Measurements from ENCODE around the gene MGA.

MGA gene

DNA sequence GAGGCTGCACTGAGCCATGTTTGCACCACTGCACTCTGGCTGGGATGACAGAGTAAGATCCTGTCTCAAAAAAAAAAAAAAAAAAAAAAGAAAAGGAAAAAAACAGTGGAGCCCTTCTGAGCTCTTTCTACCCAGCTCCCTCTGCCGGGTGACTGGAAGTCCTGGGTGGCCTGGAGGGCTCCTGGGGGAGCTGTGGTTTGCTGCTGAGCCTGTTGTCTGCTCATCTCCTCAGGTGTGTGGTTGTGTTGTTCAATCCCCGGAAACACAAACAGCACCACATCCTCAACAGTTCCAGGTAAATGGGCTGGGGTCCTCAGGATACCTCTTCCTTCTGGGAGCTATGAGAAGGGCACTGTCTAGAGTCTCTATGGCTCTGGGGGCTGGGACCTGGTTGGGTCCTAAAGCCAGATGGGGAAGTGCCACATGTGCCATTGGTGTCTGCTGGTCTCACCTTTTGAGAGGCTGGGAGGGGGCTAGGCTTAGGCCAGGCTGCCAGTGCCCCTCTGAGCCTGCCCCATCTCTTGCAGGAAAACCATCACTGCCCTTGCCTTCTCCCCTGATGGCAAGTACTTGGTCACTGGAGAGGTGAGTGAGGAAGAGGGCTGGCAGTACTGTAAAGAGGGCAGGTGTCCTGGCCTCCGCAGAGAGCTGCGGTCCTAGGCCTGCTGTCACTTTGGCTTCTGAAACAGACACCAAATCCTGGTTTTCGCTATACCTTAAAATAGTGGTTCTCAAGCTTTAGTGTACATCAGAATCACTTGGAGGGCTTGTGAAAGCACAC is 150.6 kb downstream of the MGA start:
- DNase-seq, result no peak

GRCh38 chr15:41811432-41812195 is 151.4 kb downstream of the MGA start:
- DNase-seq, result peak; percentile 80 to 83

DNA sequence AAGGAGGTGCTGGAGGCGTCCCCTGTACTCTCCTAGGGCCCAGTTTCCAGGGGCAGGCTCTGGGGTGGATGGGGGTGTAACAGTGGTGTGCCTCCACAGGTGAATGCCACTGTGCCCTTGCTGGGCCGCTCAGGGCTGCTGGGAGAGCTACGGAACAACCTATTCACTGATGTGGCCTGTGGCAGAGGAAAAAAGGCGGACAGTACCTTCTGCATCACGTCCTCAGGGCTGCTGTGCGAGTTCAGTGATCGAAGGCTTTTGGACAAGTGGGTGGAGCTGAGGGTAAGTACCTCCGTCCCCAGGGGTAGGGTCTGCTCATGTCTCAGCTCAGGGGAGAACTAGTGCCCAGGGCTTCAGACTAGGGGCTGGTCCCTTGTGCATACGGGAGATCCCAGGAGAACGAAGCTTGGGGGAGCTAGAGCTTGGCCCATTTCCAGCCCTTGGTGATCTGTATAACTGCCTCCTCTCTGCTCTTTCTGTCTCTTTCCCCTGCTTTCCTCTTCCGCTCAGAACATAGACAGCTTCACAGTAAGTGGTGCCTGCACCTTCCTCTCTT is 152.7 kb downstream of the MGA start:
- no peak for DNase-seq

GRCh38 chr15:41813426-41813825 is 153.2 kb downstream of the MGA start:
- no peak for DNase-seq

GRCh38 chr15:41814534-41814933 is 154.3 kb downstream of the MGA start:
- no peak for DNase-seq

- no peak for DNase-seq
Observed at GRCh38 chr15:41816788-41817187, 156.6 kb downstream of the MGA start.

DNA sequence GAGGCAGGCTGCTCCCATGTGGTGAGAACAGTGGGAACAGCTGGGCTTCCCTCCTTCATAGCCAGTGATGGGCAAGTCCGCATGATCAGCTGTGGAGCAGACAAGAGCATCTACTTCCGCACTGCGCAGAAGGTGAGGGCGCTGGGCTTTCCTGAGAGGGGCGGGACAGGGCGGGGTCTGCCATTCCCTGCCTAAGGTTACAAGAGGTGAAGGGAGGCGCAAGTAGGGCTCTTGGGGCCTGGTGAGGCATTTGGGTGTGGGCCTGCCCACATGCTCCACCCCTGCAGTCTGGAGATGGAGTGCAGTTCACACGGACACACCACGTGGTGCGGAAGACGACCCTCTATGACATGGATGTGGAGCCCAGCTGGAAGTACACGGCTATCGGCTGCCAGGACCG is 157.1 kb downstream of the MGA start:
- DNase-seq, result no peak

DNA sequence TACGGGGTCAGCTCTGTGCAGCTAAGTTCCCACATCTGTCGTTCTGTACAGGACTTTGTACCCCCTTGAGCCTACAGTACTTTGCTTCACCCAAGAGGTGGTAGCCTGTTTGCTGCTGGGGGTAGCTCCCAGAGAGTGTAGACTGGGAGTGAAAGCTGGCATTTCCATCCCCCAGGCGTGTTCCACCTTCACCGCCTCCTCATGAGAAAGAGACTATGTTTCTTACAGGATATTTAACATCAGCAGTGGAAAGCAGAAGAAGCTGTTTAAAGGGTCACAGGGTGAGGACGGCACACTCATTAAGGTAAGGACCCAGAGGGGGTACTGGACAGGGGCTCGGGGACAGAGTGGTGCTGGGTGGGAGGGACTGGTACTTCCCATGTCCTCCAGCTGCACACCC is 157.6 kb downstream of the MGA start:
- DNase-seq, result no peak

DNA sequence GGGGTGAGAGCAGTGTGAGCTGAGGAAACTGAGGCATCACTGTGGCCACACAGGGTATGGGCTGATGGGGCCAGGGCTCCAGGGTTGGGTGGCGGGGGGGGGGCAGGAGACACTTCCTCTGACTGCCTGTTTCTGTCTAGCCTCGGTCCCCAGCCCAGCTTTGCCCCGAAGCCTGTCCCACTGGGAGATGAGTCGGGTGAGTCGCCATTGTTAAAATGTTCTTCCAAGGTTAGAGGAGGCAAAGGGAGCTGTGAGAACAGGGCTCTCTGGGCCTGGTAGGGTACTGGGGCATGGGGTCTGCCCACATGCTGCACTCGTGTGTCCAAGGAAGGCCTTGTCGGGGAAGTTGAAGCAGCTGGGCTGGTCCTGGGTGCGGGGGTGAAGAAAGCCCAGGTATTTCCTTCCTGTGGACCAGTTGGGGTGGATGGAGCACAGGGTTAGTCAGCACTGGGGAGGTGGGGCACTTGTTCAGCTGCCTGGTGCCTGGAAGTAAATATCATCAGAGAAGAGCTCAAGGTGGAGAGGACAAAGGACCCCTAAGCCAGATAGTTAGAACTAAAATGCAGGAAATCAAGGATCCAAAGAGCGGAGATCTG is 159.3 kb downstream of the MGA start:
- no peak for DNase-seq

DNA sequence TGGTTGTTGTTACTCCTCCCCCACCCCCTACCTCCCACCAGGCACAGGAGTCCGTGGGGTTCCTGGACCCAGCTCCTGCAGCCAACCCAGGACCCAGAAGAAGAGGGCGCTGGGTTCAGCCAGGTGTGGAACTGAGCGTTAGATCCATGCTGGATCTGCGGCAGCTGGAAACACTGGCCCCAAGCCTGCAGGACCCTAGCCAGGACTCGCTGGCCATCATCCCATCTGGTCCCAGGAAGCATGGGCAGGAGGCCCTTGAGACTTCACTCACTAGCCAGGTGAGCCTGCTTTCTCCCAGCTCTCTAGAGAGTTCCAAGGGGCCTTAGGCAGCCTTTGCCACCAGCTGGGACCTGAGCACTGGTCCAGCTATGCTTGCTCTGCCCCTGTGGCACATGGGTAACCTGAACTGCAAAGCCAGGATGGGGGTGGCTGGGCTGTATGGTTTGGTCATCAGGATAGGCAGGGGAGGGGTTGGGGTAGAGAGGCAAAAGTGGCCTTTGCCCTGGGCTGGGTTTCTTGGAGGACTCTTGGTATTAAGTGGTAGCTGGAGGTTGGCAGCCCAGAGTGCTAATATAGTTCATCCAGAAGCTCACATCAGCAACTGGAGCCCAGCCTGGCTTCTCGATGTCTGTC is 160.7 kb downstream of the MGA start:
- DNase-seq, result no peak

GRCh38 chr15:41821831-41822230 is 161.6 kb downstream of the MGA start:
- peak in 1 of 2 donors; percentile 18 for DNase-seq

- DNase-seq, result no peak
Observed at GRCh38 chr15:41822471-41822870, 162.3 kb downstream of the MGA start.

Data from hippocampal formation (tissue), 2 donors.